Measurements from ENCODE around the gene SLC38A8. TPM values are rescaled to one million over a fixed set of nuclear protein-coding genes. Genes with fewer than 3 reads are reported as not detected.

Gene SLC38A8
- total and polyA plus RNA-seq, 4 donors = 0.08 to 1.0 (median 0.32) TPM

GRCh38 chr16:83963277-83964119 lies 79.1 kb downstream of the SLC38A8 start:
- no peaks in the 10 kb centered on the region for H3K9me3 ChIP-seq (ENCODE audit: control insufficient read depth in 4 of 4, low read length in 3 of 4)
- H3K27ac ChIP-seq (ENCODE audit: low read depth in 1 of 2, low read length in 2 of 2) = no peak overlapping the region
- H3K36me3 ChIP-seq (ENCODE audit: control insufficient read depth in 4 of 4, insufficient read depth in 3 of 4, low read depth in 1 of 4, low read length in 3 of 4) = peaks cover 20 to 74% (median 60%) of the 10 kb centered on the region in 4 donors
- no peaks in the 10 kb centered on the region for H3K27me3 ChIP-seq (ENCODE audit: control insufficient read depth in 4 of 4, insufficient read depth in 4 of 4, low read length in 3 of 4)
- 86% methylated on average over 22 of the region's 22 CpGs for WGBS
- H3K4me1 ChIP-seq (ENCODE audit: control insufficient read depth in 4 of 4, insufficient read depth in 4 of 4, low read length in 3 of 4) = no peaks in the 10 kb centered on the region
- H3K9ac ChIP-seq (ENCODE audit: low read depth in 1 of 2, low read length in 2 of 2) = no peak overlapping the region
- TF ChIP-seq YY1 (IDR thresholded peaks at IDR 0.05) (no peak), RXRA (IDR thresholded peaks at IDR 0.05) (no peak), REST (IDR thresholded peaks at IDR 0.05) (no peak), FOXA2 (IDR thresholded peaks at IDR 0.05) (no peak), TAF1 (conservative IDR thresholded peaks at IDR 0.05) (no peak), FOXA1 (IDR thresholded peaks at IDR 0.05) (no peak)
- H3K4me3 ChIP-seq (ENCODE audit: low read depth in 1 of 3, low read length in 3 of 3) = no peak overlapping the region
- DNase-seq (ENCODE audit: low spot score) = no peak

GRCh38 chr16:83961591-83961990 lies 81.0 kb downstream of the SLC38A8 start:
- Histone ChIP-seq H3K9me3 (ENCODE audit: control insufficient read depth in 4 of 4, low read length in 3 of 4) (no peaks in the 10 kb centered on the region), H3K4me3 (ENCODE audit: low read depth in 1 of 3, low read length in 3 of 3) (no peak overlapping the region), H3K9ac (ENCODE audit: low read depth in 1 of 2, low read length in 2 of 2) (no peak overlapping the region), H3K36me3 (ENCODE audit: control insufficient read depth in 4 of 4, insufficient read depth in 3 of 4, low read depth in 1 of 4, low read length in 3 of 4) (peaks cover 23 to 79% (median 64%) of the 10 kb centered on the region in 4 donors), H3K4me1 (ENCODE audit: control insufficient read depth in 4 of 4, insufficient read depth in 4 of 4, low read length in 3 of 4) (peaks cover 0 to 5% (median 0%) of the 10 kb centered on the region in 4 donors), H3K27ac (ENCODE audit: low read depth in 1 of 2, low read length in 2 of 2) (no peak overlapping the region), H3K27me3 (ENCODE audit: control insufficient read depth in 4 of 4, insufficient read depth in 4 of 4, low read length in 3 of 4) (no peaks in the 10 kb centered on the region)
- 85% methylated on average over 5 of the region's 5 CpGs for WGBS
- no peak for TF ChIP-seq RXRA (IDR thresholded peaks at IDR 0.05)
- TF ChIP-seq CTCF (IDR thresholded peaks at IDR 0.05; ENCODE audit: low read depth, low read length, missing input control) = no peak
- no peak for TF ChIP-seq HNF4A (conservative IDR thresholded peaks at IDR 0.05)
- no peak for TF ChIP-seq SP1 (IDR thresholded peaks at IDR 0.05)
- TF ChIP-seq JUND (IDR thresholded peaks at IDR 0.05) = no peak
- no peak for DNase-seq (ENCODE audit: low spot score)

GRCh38 chr16:83960521-83961249 lies 81.9 kb downstream of the SLC38A8 start:
- Histone ChIP-seq H3K27me3 (ENCODE audit: control insufficient read depth in 4 of 4, insufficient read depth in 4 of 4, low read length in 3 of 4) (no peaks in the 10 kb centered on the region), H3K4me1 (ENCODE audit: control insufficient read depth in 4 of 4, insufficient read depth in 4 of 4, low read length in 3 of 4) (peaks cover 0 to 12% (median 6%) of the 10 kb centered on the region in 4 donors), H3K9me3 (ENCODE audit: control insufficient read depth in 4 of 4, low read length in 3 of 4) (no peaks in the 10 kb centered on the region), H3K27ac (ENCODE audit: low read depth in 1 of 2, low read length in 2 of 2) (no peak overlapping the region), H3K36me3 (ENCODE audit: control insufficient read depth in 4 of 4, insufficient read depth in 3 of 4, low read depth in 1 of 4, low read length in 3 of 4) (peaks cover 23 to 72% (median 64%) of the 10 kb centered on the region in 4 donors), H3K4me3 (ENCODE audit: low read depth in 1 of 3, low read length in 3 of 3) (no peak overlapping the region), H3K9ac (ENCODE audit: low read depth in 1 of 2, low read length in 2 of 2) (no peak overlapping the region)
- no peak for DNase-seq (ENCODE audit: low spot score)
- TF ChIP-seq ATF3 (IDR thresholded peaks at IDR 0.05) = no peak
- 86% methylated on average over 29 of the region's 29 CpGs for WGBS

Measured in liver (tissue), 9 donors.